IPS DF 6.9 (cell line): ENCODE results near the gene ANO3.

ENCODE experiments used
- DNase-seq: peaks from one replicate; pipeline ENCODE4 v3.0.0-alpha.2; 2013; ENCODE audit warnings: low read depth, low spot score
- H3K27ac ChIP-seq: one replicate; pipeline ENCODE4 v1.5.1; 2013; ENCODE audit warnings: low read length, control low read depth
- H3K27me3 ChIP-seq: 2 replicates; pipeline ENCODE4 v1.6.1; 2013; ENCODE audit warnings: mild to moderate bottlenecking, low read length; ENCODE audit not compliant: control insufficient read depth, insufficient read depth
- H3K36me3 ChIP-seq: 2 replicates; pipeline ENCODE4 v1.6.1; 2013; ENCODE audit warnings: low read length; ENCODE audit not compliant: control insufficient read depth, insufficient read depth
- H3K4me1 ChIP-seq: 2 replicates; pipeline ENCODE4 v1.6.1; 2013; ENCODE audit warnings: low read length; ENCODE audit not compliant: control insufficient read depth, insufficient read depth
- H3K4me3 ChIP-seq: 2 replicates; pipeline ENCODE4 v1.5.1; 2013; ENCODE audit warnings: mild to moderate bottlenecking, low read length
- H3K9me3 ChIP-seq: 2 replicates; pipeline ENCODE4 v1.6.1; 2013; ENCODE audit warnings: low read length, inconsistent platforms; ENCODE audit not compliant: control insufficient read depth, insufficient read depth
- WGBS: extraction: QIAGEN DNeasy Blood & Tissue Kit; methylation state at CpG from one replicate; pipeline ENCODE4 v1.1.7; 2013; ENCODE audit warnings: mixed read lengths, missing lambda C conversion rate; ENCODE audit not compliant: insufficient read length, insufficient coverage; 5-methylcytosine and 5-hydroxymethylcytosine counted together

ANO3 gene

GRCh38 chr11:26539517-26539916, 207.6 kb downstream of the ANO3 start:
- H3K36me3 ChIP-seq = no peaks in the 10 kb centered on the region
- H3K4me1 ChIP-seq = no peaks in the 10 kb centered on the region
- H3K27me3 ChIP-seq = no peaks in the 10 kb centered on the region
- no peak overlapping the region for H3K4me3 ChIP-seq
- no peak overlapping the region for H3K27ac ChIP-seq
- WGBS = no CpG with 5 or more reads among the region's 3 CpGs
- H3K9me3 ChIP-seq = no peaks in the 10 kb centered on the region
- DNase-seq = no peak

- H3K4me1 ChIP-seq = no peaks in the 10 kb centered on the region
- H3K27me3 ChIP-seq = no peaks in the 10 kb centered on the region
- no peak for DNase-seq
- H3K4me3 ChIP-seq = no peak overlapping the region
- H3K27ac ChIP-seq = no peak overlapping the region
- WGBS = no CpG with 5 or more reads among the region's 2 CpGs
- no peaks in the 10 kb centered on the region for H3K9me3 ChIP-seq
- no peaks in the 10 kb centered on the region for H3K36me3 ChIP-seq
These were observed 209.9 kb downstream of the ANO3 start for GRCh38 chr11:26541870-26542269.

GRCh38 chr11:26549176-26549575, 217.2 kb downstream of the ANO3 start:
- Histone ChIP-seq H3K27me3 (no peaks in the 10 kb centered on the region), H3K36me3 (no peaks in the 10 kb centered on the region), H3K27ac (no peak overlapping the region), H3K4me3 (no peak overlapping the region), H3K9me3 (no peaks in the 10 kb centered on the region), H3K4me1 (no peaks in the 10 kb centered on the region)
- DNase-seq = no peak
- no CpG with 5 or more reads among the region's 2 CpGs for WGBS

GRCh38 chr11:26550022-26550421, 218.1 kb downstream of the ANO3 start:
- H3K36me3 ChIP-seq = no peaks in the 10 kb centered on the region
- no peaks in the 10 kb centered on the region for H3K27me3 ChIP-seq
- no peaks in the 10 kb centered on the region for H3K4me1 ChIP-seq
- no peak overlapping the region for H3K27ac ChIP-seq
- no peak for DNase-seq
- H3K9me3 ChIP-seq = no peaks in the 10 kb centered on the region
- WGBS = no CpG with 5 or more reads among the region's 1 CpG
- no peak overlapping the region for H3K4me3 ChIP-seq

GRCh38 chr11:26551186-26551801, 219.4 kb downstream of the ANO3 start:
- DNase-seq = no peak
- no CpG with 5 or more reads among the region's 1 CpG for WGBS
- H3K27me3 ChIP-seq = no peaks in the 10 kb centered on the region
- no peak overlapping the region for H3K27ac ChIP-seq
- H3K36me3 ChIP-seq = no peaks in the 10 kb centered on the region
- no peaks in the 10 kb centered on the region for H3K4me1 ChIP-seq
- H3K9me3 ChIP-seq = no peaks in the 10 kb centered on the region
- H3K4me3 ChIP-seq = no peak overlapping the region

GRCh38 chr11:26553182-26553581, 221.3 kb downstream of the ANO3 start:
- DNase-seq = no peak
- no peak overlapping the region for H3K4me3 ChIP-seq
- WGBS = no CpG with 5 or more reads among the region's 2 CpGs
- no peaks in the 10 kb centered on the region for H3K4me1 ChIP-seq
- H3K27me3 ChIP-seq = no peaks in the 10 kb centered on the region
- H3K27ac ChIP-seq = no peak overlapping the region
- no peaks in the 10 kb centered on the region for H3K9me3 ChIP-seq
- no peaks in the 10 kb centered on the region for H3K36me3 ChIP-seq

GRCh38 chr11:26554455-26554854, 222.5 kb downstream of the ANO3 start:
- Histone ChIP-seq H3K9me3 (no peaks in the 10 kb centered on the region), H3K36me3 (no peaks in the 10 kb centered on the region), H3K27ac (no peak overlapping the region), H3K27me3 (no peaks in the 10 kb centered on the region), H3K4me1 (no peaks in the 10 kb centered on the region), H3K4me3 (no peak overlapping the region)
- no CpG with 5 or more reads among the region's 5 CpGs for WGBS
- no peak for DNase-seq

GRCh38 chr11:26556582-26556981, 224.7 kb downstream of the ANO3 start:
- DNase-seq = no peak
- Histone ChIP-seq H3K36me3 (no peaks in the 10 kb centered on the region), H3K27me3 (no peaks in the 10 kb centered on the region), H3K4me1 (no peaks in the 10 kb centered on the region), H3K9me3 (no peaks in the 10 kb centered on the region), H3K27ac (no peak overlapping the region), H3K4me3 (no peak overlapping the region)
- WGBS = no CpG with 5 or more reads among the region's 1 CpG

- WGBS = no CpG with 5 or more reads among the region's 3 CpGs
- H3K9me3 ChIP-seq = no peaks in the 10 kb centered on the region
- DNase-seq = no peak
- no peak overlapping the region for H3K27ac ChIP-seq
- no peaks in the 10 kb centered on the region for H3K27me3 ChIP-seq
- no peaks in the 10 kb centered on the region for H3K4me1 ChIP-seq
- H3K4me3 ChIP-seq = no peak overlapping the region
- no peaks in the 10 kb centered on the region for H3K36me3 ChIP-seq
These were observed 225.7 kb downstream of the ANO3 start for GRCh38 chr11:26557666-26558065.

GRCh38 chr11:26558190-26558589, 226.3 kb downstream of the ANO3 start:
- no peaks in the 10 kb centered on the region for H3K36me3 ChIP-seq
- no peaks in the 10 kb centered on the region for H3K9me3 ChIP-seq
- H3K27ac ChIP-seq = no peak overlapping the region
- no peak for DNase-seq
- H3K27me3 ChIP-seq = no peaks in the 10 kb centered on the region
- H3K4me3 ChIP-seq = no peak overlapping the region
- no peaks in the 10 kb centered on the region for H3K4me1 ChIP-seq
- WGBS = no CpG with 5 or more reads among the region's 4 CpGs

GRCh38 chr11:26569646-26570045, 237.7 kb downstream of the ANO3 start:
- Histone ChIP-seq H3K36me3 (no peaks in the 10 kb centered on the region), H3K4me1 (no peaks in the 10 kb centered on the region), H3K27ac (no peak overlapping the region), H3K27me3 (no peaks in the 10 kb centered on the region), H3K9me3 (no peaks in the 10 kb centered on the region), H3K4me3 (no peak overlapping the region)
- WGBS = no CpG with 5 or more reads among the region's 2 CpGs
- DNase-seq = no peak
